WTC11 (cell line): ENCODE data around the gene LDLRAD4. TPM values are rescaled to one million over a fixed set of nuclear protein-coding genes. Genes with fewer than 3 reads are reported as not detected.

ENCODE experiments used
- ATAC-seq: fragments of 200-7000 bp; cut with Tn5 transposase; 2 replicates; pipeline ENCODE4 v1.10.0; 2021; ENCODE audit warnings: mild to moderate bottlenecking, moderate library complexity
- CTCF ChIA-PET: fragments of 300-600 bp; sonication (Branson Sonifier 250); formaldehyde crosslinking; loops from one replicate; lab custom pipeline; 2021; ENCODE audit warnings: antibody characterized with exemption; lab: Charles Lee
- POLR2A ChIA-PET: fragments of 350-600 bp; sonication (Branson Sonifier 250); formaldehyde crosslinking; loops from one replicate; lab custom pipeline; 2021; ENCODE audit warnings: antibody characterized with exemption; lab: Charles Lee
- DNase-seq: peaks from one replicate; pipeline ENCODE4 v3.0.0; 2021; ENCODE audit warnings: low spot score
- H3K27ac Mint-ChIP-seq: 2 replicates; pipeline ENCODE4 v1.8.0; 2021; ENCODE audit warnings: mixed read lengths
- H3K27me3 Mint-ChIP-seq: 2 replicates; pipeline ENCODE4 v1.8.0; 2021; ENCODE audit warnings: low read depth, mild to moderate bottlenecking, moderate library complexity, mixed read lengths
- H3K36me3 Mint-ChIP-seq: 2 replicates; pipeline ENCODE4 v1.8.0; 2021; ENCODE audit warnings: mixed read lengths
- H3K4me1 Mint-ChIP-seq: 2 replicates; pipeline ENCODE4 v1.8.0; 2022; ENCODE audit warnings: mixed read lengths
- H3K4me3 Mint-ChIP-seq: 2 replicates; pipeline ENCODE4 v1.8.0; 2021; ENCODE audit warnings: mild to moderate bottlenecking, moderate library complexity, mixed read lengths
- H3K9me3 Mint-ChIP-seq: 2 replicates; pipeline ENCODE4 v1.8.0; 2021; ENCODE audit warnings: mixed read lengths
- ESRRA ChIP-seq: sonication (generic); formaldehyde crosslinking; IDR thresholded peaks from 2 replicates; pipeline ENCODE4 v1.8.1; 2022; ENCODE audit warnings: mild to moderate bottlenecking, missing genetic modification reagents, borderline replicate concordance
- ETV6 ChIP-seq: sonication (generic); formaldehyde crosslinking; IDR thresholded peaks from 2 replicates; pipeline ENCODE4 v1.8.1; 2022; ENCODE audit warnings: mild to moderate bottlenecking, missing genetic modification reagents
- GRHL2 ChIP-seq: fragments of 250-450 bp; sonication (Bioruptor Pico); IDR thresholded peaks from 2 replicates; pipeline ENCODE4 v1.8.0; 2022; ENCODE audit warnings: mild to moderate bottlenecking, moderate library complexity; ENCODE audit not compliant: insufficient replicate concordance, severe bottlenecking
- JUN ChIP-seq: sonication (generic); formaldehyde crosslinking; IDR thresholded peaks from 2 replicates; pipeline ENCODE4 v1.8.0; 2023; ENCODE audit warnings: mild to moderate bottlenecking, missing genetic modification reagents
- KAT7 ChIP-seq: sonication (generic); formaldehyde crosslinking; IDR thresholded peaks from 2 replicates; pipeline ENCODE4 v1.8.1; 2023; ENCODE audit warnings: missing genetic modification reagents, mild to moderate bottlenecking, borderline replicate concordance
- MAX ChIP-seq: sonication (generic); formaldehyde crosslinking; IDR thresholded peaks from 2 replicates; pipeline ENCODE4 v1.8.0; 2022; ENCODE audit warnings: mild to moderate bottlenecking, missing genetic modification reagents
- MYBL2 ChIP-seq: sonication (generic); formaldehyde crosslinking; IDR thresholded peaks from 2 replicates; pipeline ENCODE4 v1.8.1; 2023; ENCODE audit warnings: mild to moderate bottlenecking, moderate library complexity, missing genetic modification reagents
- PRDM15 ChIP-seq: sonication (generic); formaldehyde crosslinking; IDR thresholded peaks from 2 replicates; pipeline ENCODE4 v1.8.0; 2022; ENCODE audit warnings: missing genetic modification reagents
- PRRX2 ChIP-seq: fragments of 250-450 bp; sonication (Bioruptor Pico); IDR thresholded peaks from 2 replicates; pipeline ENCODE4 v1.8.0; 2021; ENCODE audit warnings: mild to moderate bottlenecking
- TEAD1 ChIP-seq: sonication (generic); formaldehyde crosslinking; IDR thresholded peaks from 2 replicates; pipeline ENCODE4 v1.8.0; 2022; ENCODE audit warnings: mild to moderate bottlenecking, missing genetic modification reagents
- TEAD4 ChIP-seq: sonication (generic); formaldehyde crosslinking; IDR thresholded peaks from 2 replicates; pipeline ENCODE4 v1.8.0; 2022; ENCODE audit warnings: mild to moderate bottlenecking, missing genetic modification reagents
- ZNF138 ChIP-seq: sonication (generic); formaldehyde crosslinking; conservative IDR thresholded peaks from 2 replicates; pipeline ENCODE4 v1.8.1; 2022; ENCODE audit warnings: mild to moderate bottlenecking, moderate library complexity, missing genetic modification reagents
- ZNF219 ChIP-seq: sonication (generic); formaldehyde crosslinking; IDR thresholded peaks from 2 replicates; pipeline ENCODE4 v1.8.0; 2023; ENCODE audit warnings: missing genetic modification reagents, mild to moderate bottlenecking, borderline replicate concordance
- total RNA-seq: library from RNA; stranded (reverse); gene quantifications from 3 replicates; pipeline ENCODE4 v1.2.3, GENCODE V29; 2021
- TF ChIP-seq, protein P1 (sequence below): sonication (generic); formaldehyde crosslinking; IDR thresholded peaks from 2 replicates; pipeline ENCODE4 v1.8.1; 2022; ENCODE audit warnings: mild to moderate bottlenecking, moderate library complexity, missing genetic modification reagents
- TF ChIP-seq, protein P2 (sequence below): sonication (generic); formaldehyde crosslinking; IDR thresholded peaks from 2 replicates; pipeline ENCODE4 v1.8.0; 2022; ENCODE audit warnings: mild to moderate bottlenecking, missing genetic modification reagents
- TF ChIP-seq, protein P3 (sequence below): fragments of 250-450 bp; sonication (Bioruptor Pico); IDR thresholded peaks from 2 replicates; pipeline ENCODE4 v1.9.0; 2021; ENCODE audit warnings: mild to moderate bottlenecking
- TF ChIP-seq, protein P4 (sequence below): sonication (generic); formaldehyde crosslinking; IDR thresholded peaks from 2 replicates; pipeline ENCODE4 v1.8.1; 2022; ENCODE audit warnings: low read depth, mild to moderate bottlenecking, moderate library complexity, missing genetic modification reagents, borderline replicate concordance
- TF ChIP-seq, protein P5 (sequence below): sonication (generic); formaldehyde crosslinking; IDR thresholded peaks from 2 replicates; pipeline ENCODE4 v1.8.1; 2023; ENCODE audit warnings: mild to moderate bottlenecking, moderate library complexity, missing genetic modification reagents
- TF ChIP-seq, protein P6 (sequence below): fragments of 250-450 bp; sonication (Bioruptor Pico); IDR thresholded peaks from 2 replicates; pipeline ENCODE4 v1.9.0; 2021; ENCODE audit warnings: mild to moderate bottlenecking, borderline replicate concordance

Gene LDLRAD4
- total RNA-seq, 1 experiment from 2014 or later, result 6.2 TPM

GRCh38 chr18:13416208-13416607 is 197.6 kb downstream of the LDLRAD4 start:
- CTCF ChIA-PET, result no interaction called here
- H3K27ac Mint-ChIP-seq, result no peak overlapping the region
- ATAC-seq (no peak), DNase-seq (no peak)
- TF ChIP-seq TEAD4 (CRISPR knock-in tag) (no peak), KAT7 (CRISPR knock-in tag) (no peak), ETV6 (CRISPR knock-in tag) (no peak), JUN (CRISPR knock-in tag) (no peak), PRRX2 (CRISPR knock-in tag) (no peak), ESRRA (no peak), GRHL2 (CRISPR knock-in tag) (no peak), TEAD1 (CRISPR knock-in tag) (no peak), MYBL2 (CRISPR knock-in tag) (no peak), PRDM15 (no peak), ZNF138 (CRISPR knock-in tag) (no peak), ZNF219 (no peak), MAX (no peak)
- TF ChIP-seq, protein P1, sequence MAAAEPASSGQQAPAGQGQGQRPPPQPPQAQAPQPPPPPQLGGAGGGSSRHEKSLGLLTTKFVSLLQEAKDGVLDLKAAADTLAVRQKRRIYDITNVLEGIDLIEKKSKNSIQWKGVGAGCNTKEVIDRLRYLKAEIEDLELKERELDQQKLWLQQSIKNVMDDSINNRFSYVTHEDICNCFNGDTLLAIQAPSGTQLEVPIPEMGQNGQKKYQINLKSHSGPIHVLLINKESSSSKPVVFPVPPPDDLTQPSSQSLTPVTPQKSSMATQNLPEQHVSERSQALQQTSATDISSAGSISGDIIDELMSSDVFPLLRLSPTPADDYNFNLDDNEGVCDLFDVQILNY, result no peak
- TF ChIP-seq, protein P2, sequence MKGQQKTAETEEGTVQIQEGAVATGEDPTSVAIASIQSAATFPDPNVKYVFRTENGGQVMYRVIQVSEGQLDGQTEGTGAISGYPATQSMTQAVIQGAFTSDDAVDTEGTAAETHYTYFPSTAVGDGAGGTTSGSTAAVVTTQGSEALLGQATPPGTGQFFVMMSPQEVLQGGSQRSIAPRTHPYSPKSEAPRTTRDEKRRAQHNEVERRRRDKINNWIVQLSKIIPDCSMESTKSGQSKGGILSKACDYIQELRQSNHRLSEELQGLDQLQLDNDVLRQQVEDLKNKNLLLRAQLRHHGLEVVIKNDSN (CRISPR knock-in tag), result no peak
- TF ChIP-seq, protein P3, sequence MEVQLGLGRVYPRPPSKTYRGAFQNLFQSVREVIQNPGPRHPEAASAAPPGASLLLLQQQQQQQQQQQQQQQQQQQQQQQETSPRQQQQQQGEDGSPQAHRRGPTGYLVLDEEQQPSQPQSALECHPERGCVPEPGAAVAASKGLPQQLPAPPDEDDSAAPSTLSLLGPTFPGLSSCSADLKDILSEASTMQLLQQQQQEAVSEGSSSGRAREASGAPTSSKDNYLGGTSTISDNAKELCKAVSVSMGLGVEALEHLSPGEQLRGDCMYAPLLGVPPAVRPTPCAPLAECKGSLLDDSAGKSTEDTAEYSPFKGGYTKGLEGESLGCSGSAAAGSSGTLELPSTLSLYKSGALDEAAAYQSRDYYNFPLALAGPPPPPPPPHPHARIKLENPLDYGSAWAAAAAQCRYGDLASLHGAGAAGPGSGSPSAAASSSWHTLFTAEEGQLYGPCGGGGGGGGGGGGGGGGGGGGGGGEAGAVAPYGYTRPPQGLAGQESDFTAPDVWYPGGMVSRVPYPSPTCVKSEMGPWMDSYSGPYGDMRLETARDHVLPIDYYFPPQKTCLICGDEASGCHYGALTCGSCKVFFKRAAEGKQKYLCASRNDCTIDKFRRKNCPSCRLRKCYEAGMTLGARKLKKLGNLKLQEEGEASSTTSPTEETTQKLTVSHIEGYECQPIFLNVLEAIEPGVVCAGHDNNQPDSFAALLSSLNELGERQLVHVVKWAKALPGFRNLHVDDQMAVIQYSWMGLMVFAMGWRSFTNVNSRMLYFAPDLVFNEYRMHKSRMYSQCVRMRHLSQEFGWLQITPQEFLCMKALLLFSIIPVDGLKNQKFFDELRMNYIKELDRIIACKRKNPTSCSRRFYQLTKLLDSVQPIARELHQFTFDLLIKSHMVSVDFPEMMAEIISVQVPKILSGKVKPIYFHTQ (CRISPR knock-in tag), result no peak
- TF ChIP-seq, protein P4, sequence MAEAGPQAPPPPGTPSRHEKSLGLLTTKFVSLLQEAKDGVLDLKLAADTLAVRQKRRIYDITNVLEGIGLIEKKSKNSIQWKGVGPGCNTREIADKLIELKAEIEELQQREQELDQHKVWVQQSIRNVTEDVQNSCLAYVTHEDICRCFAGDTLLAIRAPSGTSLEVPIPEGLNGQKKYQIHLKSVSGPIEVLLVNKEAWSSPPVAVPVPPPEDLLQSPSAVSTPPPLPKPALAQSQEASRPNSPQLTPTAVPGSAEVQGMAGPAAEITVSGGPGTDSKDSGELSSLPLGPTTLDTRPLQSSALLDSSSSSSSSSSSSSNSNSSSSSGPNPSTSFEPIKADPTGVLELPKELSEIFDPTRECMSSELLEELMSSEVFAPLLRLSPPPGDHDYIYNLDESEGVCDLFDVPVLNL, result no peak
- TF ChIP-seq, protein P5, sequence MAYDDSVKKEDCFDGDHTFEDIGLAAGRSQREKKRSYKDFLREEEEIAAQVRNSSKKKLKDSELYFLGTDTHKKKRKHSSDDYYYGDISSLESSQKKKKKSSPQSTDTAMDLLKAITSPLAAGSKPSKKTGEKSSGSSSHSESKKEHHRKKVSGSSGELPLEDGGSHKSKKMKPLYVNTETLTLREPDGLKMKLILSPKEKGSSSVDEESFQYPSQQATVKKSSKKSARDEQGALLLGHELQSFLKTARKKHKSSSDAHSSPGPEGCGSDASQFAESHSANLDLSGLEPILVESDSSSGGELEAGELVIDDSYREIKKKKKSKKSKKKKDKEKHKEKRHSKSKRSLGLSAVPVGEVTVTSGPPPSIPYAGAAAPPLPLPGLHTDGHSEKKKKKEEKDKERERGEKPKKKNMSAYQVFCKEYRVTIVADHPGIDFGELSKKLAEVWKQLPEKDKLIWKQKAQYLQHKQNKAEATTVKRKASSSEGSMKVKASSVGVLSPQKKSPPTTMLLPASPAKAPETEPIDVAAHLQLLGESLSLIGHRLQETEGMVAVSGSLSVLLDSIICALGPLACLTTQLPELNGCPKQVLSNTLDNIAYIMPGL, result no peak
- TF ChIP-seq, protein P6, sequence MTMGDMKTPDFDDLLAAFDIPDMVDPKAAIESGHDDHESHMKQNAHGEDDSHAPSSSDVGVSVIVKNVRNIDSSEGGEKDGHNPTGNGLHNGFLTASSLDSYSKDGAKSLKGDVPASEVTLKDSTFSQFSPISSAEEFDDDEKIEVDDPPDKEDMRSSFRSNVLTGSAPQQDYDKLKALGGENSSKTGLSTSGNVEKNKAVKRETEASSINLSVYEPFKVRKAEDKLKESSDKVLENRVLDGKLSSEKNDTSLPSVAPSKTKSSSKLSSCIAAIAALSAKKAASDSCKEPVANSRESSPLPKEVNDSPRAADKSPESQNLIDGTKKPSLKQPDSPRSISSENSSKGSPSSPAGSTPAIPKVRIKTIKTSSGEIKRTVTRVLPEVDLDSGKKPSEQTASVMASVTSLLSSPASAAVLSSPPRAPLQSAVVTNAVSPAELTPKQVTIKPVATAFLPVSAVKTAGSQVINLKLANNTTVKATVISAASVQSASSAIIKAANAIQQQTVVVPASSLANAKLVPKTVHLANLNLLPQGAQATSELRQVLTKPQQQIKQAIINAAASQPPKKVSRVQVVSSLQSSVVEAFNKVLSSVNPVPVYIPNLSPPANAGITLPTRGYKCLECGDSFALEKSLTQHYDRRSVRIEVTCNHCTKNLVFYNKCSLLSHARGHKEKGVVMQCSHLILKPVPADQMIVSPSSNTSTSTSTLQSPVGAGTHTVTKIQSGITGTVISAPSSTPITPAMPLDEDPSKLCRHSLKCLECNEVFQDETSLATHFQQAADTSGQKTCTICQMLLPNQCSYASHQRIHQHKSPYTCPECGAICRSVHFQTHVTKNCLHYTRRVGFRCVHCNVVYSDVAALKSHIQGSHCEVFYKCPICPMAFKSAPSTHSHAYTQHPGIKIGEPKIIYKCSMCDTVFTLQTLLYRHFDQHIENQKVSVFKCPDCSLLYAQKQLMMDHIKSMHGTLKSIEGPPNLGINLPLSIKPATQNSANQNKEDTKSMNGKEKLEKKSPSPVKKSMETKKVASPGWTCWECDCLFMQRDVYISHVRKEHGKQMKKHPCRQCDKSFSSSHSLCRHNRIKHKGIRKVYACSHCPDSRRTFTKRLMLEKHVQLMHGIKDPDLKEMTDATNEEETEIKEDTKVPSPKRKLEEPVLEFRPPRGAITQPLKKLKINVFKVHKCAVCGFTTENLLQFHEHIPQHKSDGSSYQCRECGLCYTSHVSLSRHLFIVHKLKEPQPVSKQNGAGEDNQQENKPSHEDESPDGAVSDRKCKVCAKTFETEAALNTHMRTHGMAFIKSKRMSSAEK (CRISPR knock-in tag), result no peak
- peaks cover 4% of the 10 kb centered on the region for H3K36me3 Mint-ChIP-seq
- H3K4me3 Mint-ChIP-seq, result no peak overlapping the region
- H3K27me3 Mint-ChIP-seq, result no peaks in the 10 kb centered on the region; the same call in 1 of the 2 replicates
- peaks cover 15% of the 10 kb centered on the region for H3K9me3 Mint-ChIP-seq
- POLR2A ChIA-PET, result no interaction called here
- peaks cover 14% of the 10 kb centered on the region for H3K4me1 Mint-ChIP-seq
